ENCODE results near the gene HES4. TPM values are rescaled to one million over a fixed set of nuclear protein-coding genes. Genes with fewer than 3 reads are reported as not detected.
A peak's percentile ranks its signal among the peaks of the same experiment; 100 is the strongest.

The HES4 gene
- total and polyA plus RNA-seq, 8 donors: 4.0 to 212 (median 29.3) TPM; not detected in 1

GRCh38 chr1:1004780-1005697, 5.1 kb upstream of the HES4 start:
- H3K9me3 ChIP-seq: no peaks in the 10 kb centered on the region
- no peak overlapping the region for H3K4me3 ChIP-seq
- DNase-seq: peak; percentile 81 to 83
- H3K36me3 ChIP-seq: no peaks in the 10 kb centered on the region
- peaks cover 32 to 47% (median 43%) of the 10 kb centered on the region in 4 donors for H3K4me1 ChIP-seq
- 17 to 31% (median 24%) methylated on average over 16 to 21 of the region's 21 CpGs for WGBS, 5 donors
- peaks cover 0 to 62% (median 16%) of the 10 kb centered on the region in 3 donors for H3K27me3 ChIP-seq
- TF ChIP-seq CTCF (IDR thresholded peaks at IDR 0.05): no peak
- no peak for TF ChIP-seq EP300 (IDR thresholded peaks at IDR 0.05)
- TF ChIP-seq POLR2AphosphoS5 (IDR thresholded peaks at IDR 0.05): peak in 1 of 3 donors; percentile 19
- TF ChIP-seq POLR2A (IDR thresholded peaks at IDR 0.05): no peak
- H3K27ac ChIP-seq: peak overlapping the region in 2 of 5 donors; percentile 20 to 59
- intact Hi-C loops (cut with DNase I; ENCODE audit: low total_unique reads): no loop called here

GRCh38 chr1:1004420-1004779, 4.5 kb upstream of the HES4 start:
- 48 to 76% (median 69%) methylated on average over 6 to 7 of the region's 7 CpGs for WGBS, 5 donors
- intact Hi-C loops (cut with DNase I; ENCODE audit: low total_unique reads): no loop called here

GRCh38 chr1:1003618-1004419, 3.9 kb upstream of the HES4 start:
- Histone ChIP-seq H3K36me3 (no peaks in the 10 kb centered on the region), H3K27me3 (peaks cover 0 to 74% (median 26%) of the 10 kb centered on the region in 3 donors), H3K4me1 (peaks cover 45 to 58% (median 55%) of the 10 kb centered on the region in 4 donors), H3K27ac (no peak overlapping the region), H3K4me3 (no peak overlapping the region), H3K9me3 (no peaks in the 10 kb centered on the region)
- DNase-seq: no peak
- TF ChIP-seq EP300 (IDR thresholded peaks at IDR 0.05) (no peak), CTCF (IDR thresholded peaks at IDR 0.05) (no peak), POLR2AphosphoS5 (IDR thresholded peaks at IDR 0.05) (no peak), POLR2A (IDR thresholded peaks at IDR 0.05) (no peak)
- 77 to 93% (median 86%) methylated on average over 11 to 22 of the region's 22 CpGs for whole genome bisulfite sequencing, 5 donors
- intact Hi-C loops (cut with DNase I; ENCODE audit: low total_unique reads): no loop called here

More at GRCh38 chr1:1004420-1004779, 4.5 kb upstream of the HES4 start:
- no peak overlapping the region for H3K27ac ChIP-seq
- no peak for TF ChIP-seq POLR2AphosphoS5 (IDR thresholded peaks at IDR 0.05)
- TF ChIP-seq POLR2A (IDR thresholded peaks at IDR 0.05): no peak
- no peak for TF ChIP-seq EP300 (IDR thresholded peaks at IDR 0.05)
- no peak for TF ChIP-seq CTCF (IDR thresholded peaks at IDR 0.05)
- H3K4me1 ChIP-seq: peaks cover 39 to 52% (median 49%) of the 10 kb centered on the region in 4 donors
- H3K4me3 ChIP-seq: no peak overlapping the region
- no peaks in the 10 kb centered on the region for H3K9me3 ChIP-seq
- peaks cover 0 to 69% (median 20%) of the 10 kb centered on the region in 3 donors for H3K27me3 ChIP-seq
- no peaks in the 10 kb centered on the region for H3K36me3 ChIP-seq
- no peak for DNase-seq

Measured in stomach (tissue), 9 donors.